ENCODE data around the gene KRT10.

Gene KRT10

DNA sequence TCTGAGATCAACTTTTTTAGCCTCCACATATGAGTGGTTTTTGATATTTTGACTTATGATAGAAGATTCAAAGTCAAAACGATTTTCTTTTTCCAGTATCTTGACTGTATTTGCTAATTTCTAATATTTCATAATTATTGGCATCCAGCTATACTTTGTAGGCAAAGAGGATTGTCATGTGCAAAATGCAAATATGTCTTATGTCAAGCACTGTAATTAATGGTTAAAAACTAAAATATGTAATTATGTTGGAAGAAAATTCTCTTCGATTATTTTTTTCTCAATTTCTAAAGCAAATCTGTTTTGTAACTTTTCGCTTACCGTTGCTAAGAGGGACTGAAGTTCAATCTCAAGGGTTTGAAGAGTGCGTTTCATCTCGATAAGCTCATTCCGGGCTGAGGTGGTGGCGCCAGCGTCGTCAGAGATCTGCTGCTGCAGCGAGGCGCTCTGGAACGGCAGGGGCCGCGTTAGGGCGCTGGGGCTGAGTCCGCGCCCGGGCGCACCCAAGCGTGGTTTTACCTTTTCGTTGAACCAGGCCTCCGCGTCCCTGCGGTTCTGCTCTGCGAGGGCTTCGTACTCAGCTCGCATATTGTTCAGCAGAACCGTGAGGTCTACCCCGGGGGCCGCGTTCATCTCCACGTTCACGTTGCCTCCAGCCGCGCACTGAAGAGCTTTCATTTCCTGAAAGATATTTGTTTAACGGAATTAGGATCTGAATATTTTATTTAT is 43.1 kb downstream of the KRT10 start:
- Mint-ChIP-seq H3K27me3 (peaks cover 54% of the 10 kb centered on the region), H3K4me1 (ENCODE audit: low read depth) (no peaks in the 10 kb centered on the region), H3K36me3 (ENCODE audit: low read depth) (no peaks in the 10 kb centered on the region), H3K9me3 (no peaks in the 10 kb centered on the region), H3K4me3 (no peak overlapping the region), H3K27ac (no peak overlapping the region)
- intact Hi-C loops (cut with micrococcal nuclease): no loop called here

DNA sequence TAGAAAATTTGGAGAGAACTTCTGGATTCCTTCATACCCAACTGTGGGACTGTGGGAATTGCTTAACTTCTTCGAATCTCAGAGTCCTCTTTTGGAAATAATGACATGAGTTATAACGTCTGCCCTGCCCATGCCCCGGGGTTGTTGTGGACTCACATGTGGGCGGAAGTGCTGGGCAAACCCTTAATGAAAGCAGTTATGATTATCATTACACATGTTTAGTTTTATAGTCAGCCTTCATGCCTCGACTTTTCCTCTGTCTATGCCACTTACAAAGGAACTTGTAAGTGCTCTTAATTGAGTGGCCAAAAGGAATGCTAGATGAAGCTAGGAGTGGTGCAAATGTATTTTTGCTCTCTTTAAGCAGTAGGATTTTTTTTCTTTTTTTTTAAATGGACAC is 44.0 kb downstream of the KRT10 start:
- no peaks in the 10 kb centered on the region for H3K4me1 Mint-ChIP-seq (ENCODE audit: low read depth)
- H3K36me3 Mint-ChIP-seq (ENCODE audit: low read depth): no peaks in the 10 kb centered on the region
- H3K4me3 Mint-ChIP-seq: no peak overlapping the region
- intact Hi-C loops (cut with micrococcal nuclease): no loop called here
- no peaks in the 10 kb centered on the region for H3K9me3 Mint-ChIP-seq
- no peak overlapping the region for H3K27ac Mint-ChIP-seq
- H3K27me3 Mint-ChIP-seq: peaks cover 52% of the 10 kb centered on the region

- H3K4me1 Mint-ChIP-seq (ENCODE audit: low read depth): no peaks in the 10 kb centered on the region
- peaks cover 47% of the 10 kb centered on the region for H3K27me3 Mint-ChIP-seq
- intact Hi-C loops (cut with micrococcal nuclease): no loop called here
- H3K4me3 Mint-ChIP-seq: no peak overlapping the region
- H3K27ac Mint-ChIP-seq: no peak overlapping the region
- H3K36me3 Mint-ChIP-seq (ENCODE audit: low read depth): no peaks in the 10 kb centered on the region
- no peaks in the 10 kb centered on the region for H3K9me3 Mint-ChIP-seq
Measured at GRCh38 chr17:40777971-40778370, 44.4 kb downstream of the KRT10 start.

GRCh38 chr17:40777459-40777858 is 45.0 kb downstream of the KRT10 start:
- Mint-ChIP-seq H3K36me3 (ENCODE audit: low read depth) (no peaks in the 10 kb centered on the region), H3K27ac (no peak overlapping the region), H3K9me3 (no peaks in the 10 kb centered on the region), H3K4me1 (ENCODE audit: low read depth) (no peaks in the 10 kb centered on the region), H3K27me3 (peaks cover 48% of the 10 kb centered on the region), H3K4me3 (no peak overlapping the region)
- intact Hi-C loops (cut with micrococcal nuclease): no loop called here

GRCh38 chr17:40775945-40776344 is 46.5 kb downstream of the KRT10 start:
- Mint-ChIP-seq H3K27ac (no peak overlapping the region), H3K27me3 (peaks cover 47% of the 10 kb centered on the region), H3K4me1 (ENCODE audit: low read depth) (no peaks in the 10 kb centered on the region), H3K36me3 (ENCODE audit: low read depth) (no peaks in the 10 kb centered on the region), H3K9me3 (no peaks in the 10 kb centered on the region), H3K4me3 (no peak overlapping the region)
- intact Hi-C loops (cut with micrococcal nuclease): no loop called here

DNA sequence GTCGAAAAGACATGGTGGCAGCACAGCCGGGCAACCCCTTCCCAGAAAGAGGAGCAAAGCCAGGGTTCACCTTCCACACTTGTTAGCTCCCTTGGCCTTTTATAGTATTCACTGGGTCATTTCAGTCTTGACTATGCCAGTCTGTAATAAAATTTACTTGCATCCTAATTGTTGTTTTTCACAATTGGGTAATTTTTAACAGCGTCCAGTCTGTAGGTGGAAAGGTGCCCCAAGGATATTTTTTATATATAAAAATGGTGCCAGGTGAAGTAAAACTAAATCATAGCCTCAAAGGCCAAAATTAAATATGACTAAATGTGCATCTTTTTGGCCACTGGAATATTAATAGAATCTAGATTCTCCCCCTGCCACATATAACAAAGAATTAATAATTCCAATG is 50.3 kb downstream of the KRT10 start, which contains the start of gene KRT26:
Gene KRT26 (minus strand): TSS at position 101 of the 400 bp plus-strand sequence. CDS start 88 bp downstream, at position 13.
- peaks cover 37% of the 10 kb centered on the region for H3K27me3 Mint-ChIP-seq

More for the DNA sequence above, 50.3 kb downstream of the KRT10 start, which contains the start of gene KRT26:
- H3K36me3 Mint-ChIP-seq (ENCODE audit: low read depth): no peaks in the 10 kb centered on the region
- no peaks in the 10 kb centered on the region for H3K9me3 Mint-ChIP-seq
- no peak within 1 kb of the TSS for H3K27ac Mint-ChIP-seq
- H3K4me3 Mint-ChIP-seq: no peak within 1 kb of the TSS
- H3K4me1 Mint-ChIP-seq (ENCODE audit: low read depth): no peaks in the 10 kb centered on the region
- intact Hi-C loops (cut with micrococcal nuclease): no loop called here

All from dendritic cell treated with granulocyte-macrophage colony-stimulating factor and Interleukin-4, amounts not matched to agents 40 ng/mL and 50 ng/mL, for 4 days (primary cell).